GM23248 (cell line): Measurements from ENCODE around the gene SEMA6A.

Source experiments
- EZH2 ChIP-seq: fragments of 200-600 bp; sonication (generic); IDR thresholded peaks from 2 replicates; pipeline ENCODE4 v1.6.1; 2018; ENCODE audit warnings: antibody characterized with exemption, mild to moderate bottlenecking; ENCODE audit not compliant: insufficient read depth, poor library complexity, severe bottlenecking
- EZH2phosphoT487 ChIP-seq: fragments of 200-600 bp; sonication (generic); IDR thresholded peaks from 2 replicates; pipeline ENCODE4 v1.6.1; 2018; ENCODE audit warnings: antibody characterized with exemption, moderate library complexity, mild to moderate bottlenecking, low read depth; ENCODE audit not compliant: insufficient read depth

DNA sequence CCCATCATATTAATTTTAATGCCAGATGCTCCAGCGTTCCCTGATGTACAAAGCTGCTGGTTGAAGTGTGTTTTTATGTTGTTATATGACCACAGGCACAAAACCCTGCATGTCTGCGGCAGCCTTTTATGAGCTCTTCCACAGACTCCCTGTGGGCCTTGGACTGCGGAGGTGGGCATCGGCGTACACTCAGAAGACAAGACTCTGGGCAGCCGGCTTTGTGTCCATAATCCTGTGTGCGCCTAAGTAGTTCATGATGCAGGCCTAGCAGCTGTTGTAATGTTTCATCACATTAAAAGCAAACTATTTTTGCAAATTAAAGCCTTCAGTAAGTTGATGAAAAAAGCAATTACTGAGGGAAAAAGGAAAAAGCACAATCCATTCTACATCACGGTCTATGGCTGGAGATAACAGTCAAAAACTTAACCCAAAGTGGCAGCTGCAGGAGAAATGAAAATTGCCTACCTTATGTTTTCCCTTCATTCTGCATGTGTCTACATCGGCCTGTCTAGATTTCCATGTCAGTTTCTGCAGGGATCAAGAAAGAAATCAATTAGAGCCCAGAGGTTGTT is 78.8 kb downstream of the SEMA6A start:
- TF ChIP-seq EZH2 (no peak), EZH2phosphoT487 (no peak)
